Pancreas (tissue), 10 donors: ENCODE measurements around the gene CHCT1. TPM values are rescaled to one million over a fixed set of nuclear protein-coding genes. Genes with fewer than 3 reads are reported as not detected.

Source experiments
- ATAC-seq, 4 donors: fragments of 200-7000 bp; cut with Tn5 transposase; one replicate each; pipeline versions ENCODE4 v1.8.0 to v1.9.1; 2020; ENCODE audit warnings: mild to moderate bottlenecking in 4 of 4, moderate library complexity in 4 of 4
- DNase-seq, 6 donors: peaks; one replicate each; pipeline ENCODE4 v3.0.0-alpha.2; 2020
- FAIRE-seq: peaks from 2 replicates; lab custom pipeline; 2012; peaks lifted over from hg19 to GRCh38; lab: Jason Lieb, UNC
- H3K27ac ChIP-seq, 4 donors: fragments of 200-600 bp; sonication (generic); 1 replicate in 3 of 4; 2 replicates in 1 of 4; pipeline versions ENCODE4 v1.5.0 to v1.8.0; 2020
- H3K27me3 ChIP-seq, 4 donors: fragments of 200-600 bp; one replicate each; pipeline ENCODE4 v1.8.0; 2021
- H3K36me3 ChIP-seq, 3 donors: fragments of 200-600 bp; sonication (generic) in 1 of 3; one replicate each; pipeline versions ENCODE4 v1.5.0 to v1.8.0; 2020 to 2021
- H3K4me1 ChIP-seq, 3 donors: fragments of 200-600 bp; one replicate each; pipeline ENCODE4 v1.8.0; 2021
- H3K4me3 ChIP-seq, 4 donors: fragments of 200-600 bp; sonication (generic) in 2 of 4; one replicate each; pipeline versions ENCODE4 v1.5.0 to v1.8.0; 2020 to 2021
- H3K9me3 ChIP-seq, 4 donors: fragments of 200-600 bp; one replicate each; pipeline ENCODE4 v1.8.0; 2021
- WGBS, 2 donors: extraction: QIAGEN DNeasy Blood & Tissue Kit; methylation state at CpG; one replicate each; pipeline ENCODE4 v1.1.7; 2013; 5-methylcytosine and 5-hydroxymethylcytosine counted together
- intact Hi-C, 3 donors: fragments of 100-400 bp; cut with DNase I; formaldehyde crosslinking; loops; one replicate each; pipeline versions ENCODE4 v1.11.1 to v1.14.2; 2022
- polyA plus RNA-seq, 2 donors: library from polyadenylated mRNA; stranded (reverse); fragments of 200-250 nt; gene quantifications; one replicate each; pipeline ENCODE4 v1.2.3, GENCODE V29; 2013
- total RNA-seq, 6 donors: library from RNA; stranded (reverse); fragmentation: NEBNext Ultra II Directional in 4 of 6; extraction: Animal tissue kit (Norgen Biotek cat#: 25700) in 4 of 6; gene quantifications; one replicate each; pipeline versions ENCODE4 v1.2.1 to v1.2.4, GENCODE V29; 2021 to 2023
- TF ChIP-seq, protein P1 (sequence below), 4 donors: fragments of 200-600 bp; sonication (generic) in 3 of 4; IDR thresholded peaks; one replicate each; pipeline versions ENCODE4 v1.5.0 to v1.8.0; 2021; ENCODE audit warnings: antibody characterized with exemption in 4 of 4
- donor health status: healthy with polysubstance abuse.
- donor health status: DM: no; HTN: no; CAD: no; lungs with moderate emphysema.
- donor health status: DM: no; HTN: no; CAD: no.
- donor health status: control.
- donor health status: control.
- donor health status: Bipolar disorder and iron deficiency.
- donor health status: DM: yes; HTN: yes; CAD: no.
- donor health status: DM: no; HTN: no; CAD: no.
- donor health status: DM: no; HTN: no; CAD: no.
- donor health status: DM: yes; HTN: yes; CAD: no.

CHCT1 gene
- total and polyA plus RNA-seq, 8 donors: 0.14 TPM; not detected in 7

DNA sequence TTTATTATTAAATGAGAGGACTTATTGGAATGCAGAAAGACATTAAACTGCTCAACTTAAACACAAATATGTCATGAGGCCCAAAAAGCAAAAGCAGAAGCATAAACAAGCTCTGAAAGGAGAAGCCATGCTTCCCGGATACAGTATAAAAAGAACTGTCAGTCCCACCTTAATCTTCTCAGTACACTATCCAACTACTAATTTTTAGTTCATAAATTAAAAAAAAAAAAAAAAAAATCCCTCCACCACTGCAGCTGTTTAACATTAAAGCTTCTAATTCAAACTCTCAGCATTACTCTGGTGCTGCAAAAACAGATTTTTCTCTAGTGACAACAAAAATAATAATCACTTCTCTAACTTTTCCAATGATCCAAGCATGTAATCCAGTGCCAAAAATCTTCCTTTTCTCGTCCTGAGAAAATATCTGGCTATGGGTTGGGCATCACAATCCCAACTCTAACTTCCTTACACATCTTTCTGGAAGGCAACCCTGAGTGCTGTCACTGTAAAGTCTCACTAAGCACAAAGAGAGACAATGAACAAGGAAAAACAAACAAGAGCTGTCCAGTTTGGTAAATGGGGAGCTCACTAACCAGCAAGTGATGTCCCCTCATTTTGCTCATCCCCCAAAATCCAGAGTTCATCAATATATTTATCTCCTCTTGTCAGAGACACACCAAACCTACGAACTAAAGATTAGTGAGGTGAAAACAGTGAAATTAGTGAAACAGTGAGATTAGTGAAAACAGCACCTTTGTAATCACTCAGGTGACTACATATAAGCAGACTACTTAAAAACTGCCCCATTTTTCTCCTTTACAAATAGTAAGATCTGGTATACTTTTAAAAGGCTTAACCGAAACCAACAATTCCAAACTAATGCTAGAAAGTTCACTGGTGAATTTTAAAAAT is 35.9 kb upstream of the CHCT1 start:
- FAIRE-seq (no peak), ATAC-seq (no peak), DNase-seq (no peak)
- WGBS, 2 donors: 62 to 70% methylated on average over 4 of the region's 4 CpGs
- Histone ChIP-seq H3K4me3 (no peak overlapping the region), H3K27ac (no peak overlapping the region), H3K36me3 (no peaks in the 10 kb centered on the region), H3K4me1 (peaks cover 7 to 25% (median 20%) of the 10 kb centered on the region in 3 donors), H3K27me3 (no peaks in the 10 kb centered on the region), H3K9me3 (no peaks in the 10 kb centered on the region)
- TF ChIP-seq, protein P1, sequence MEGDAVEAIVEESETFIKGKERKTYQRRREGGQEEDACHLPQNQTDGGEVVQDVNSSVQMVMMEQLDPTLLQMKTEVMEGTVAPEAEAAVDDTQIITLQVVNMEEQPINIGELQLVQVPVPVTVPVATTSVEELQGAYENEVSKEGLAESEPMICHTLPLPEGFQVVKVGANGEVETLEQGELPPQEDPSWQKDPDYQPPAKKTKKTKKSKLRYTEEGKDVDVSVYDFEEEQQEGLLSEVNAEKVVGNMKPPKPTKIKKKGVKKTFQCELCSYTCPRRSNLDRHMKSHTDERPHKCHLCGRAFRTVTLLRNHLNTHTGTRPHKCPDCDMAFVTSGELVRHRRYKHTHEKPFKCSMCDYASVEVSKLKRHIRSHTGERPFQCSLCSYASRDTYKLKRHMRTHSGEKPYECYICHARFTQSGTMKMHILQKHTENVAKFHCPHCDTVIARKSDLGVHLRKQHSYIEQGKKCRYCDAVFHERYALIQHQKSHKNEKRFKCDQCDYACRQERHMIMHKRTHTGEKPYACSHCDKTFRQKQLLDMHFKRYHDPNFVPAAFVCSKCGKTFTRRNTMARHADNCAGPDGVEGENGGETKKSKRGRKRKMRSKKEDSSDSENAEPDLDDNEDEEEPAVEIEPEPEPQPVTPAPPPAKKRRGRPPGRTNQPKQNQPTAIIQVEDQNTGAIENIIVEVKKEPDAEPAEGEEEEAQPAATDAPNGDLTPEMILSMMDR (IDR thresholded peaks at IDR 0.05): no peak
- intact Hi-C loops: no loop called here

DNA sequence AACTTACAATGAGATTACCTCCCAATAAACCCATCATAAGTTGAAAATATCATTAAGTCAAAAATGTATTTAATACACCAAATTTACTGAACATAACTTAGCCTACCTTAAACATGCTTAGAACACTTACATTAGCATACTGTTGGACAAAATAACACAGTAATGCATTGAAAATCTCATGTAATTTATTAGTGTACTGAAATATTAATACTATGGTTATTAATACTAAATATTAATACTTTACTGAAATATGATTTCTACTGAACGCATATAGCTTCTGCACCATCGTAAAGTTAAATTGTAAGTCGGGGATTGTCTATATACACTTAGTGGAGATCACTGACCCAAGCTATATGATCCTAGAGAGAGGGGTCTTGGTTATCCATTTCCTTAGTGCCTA is 34.6 kb upstream of the CHCT1 start:
- intact Hi-C loops: no loop called here
- Histone ChIP-seq H3K27ac (no peak overlapping the region), H3K36me3 (no peaks in the 10 kb centered on the region), H3K4me3 (no peak overlapping the region), H3K9me3 (no peaks in the 10 kb centered on the region), H3K4me1 (peaks cover 7 to 20% (median 20%) of the 10 kb centered on the region in 3 donors), H3K27me3 (no peaks in the 10 kb centered on the region)
- ATAC-seq: no peak
- no peak for DNase-seq
- FAIRE-seq: no peak
- TF ChIP-seq, protein P1 (IDR thresholded peaks at IDR 0.05): no peak
- 87 to 94% methylated on average over 3 of the region's 3 CpGs for WGBS, 2 donors

DNA sequence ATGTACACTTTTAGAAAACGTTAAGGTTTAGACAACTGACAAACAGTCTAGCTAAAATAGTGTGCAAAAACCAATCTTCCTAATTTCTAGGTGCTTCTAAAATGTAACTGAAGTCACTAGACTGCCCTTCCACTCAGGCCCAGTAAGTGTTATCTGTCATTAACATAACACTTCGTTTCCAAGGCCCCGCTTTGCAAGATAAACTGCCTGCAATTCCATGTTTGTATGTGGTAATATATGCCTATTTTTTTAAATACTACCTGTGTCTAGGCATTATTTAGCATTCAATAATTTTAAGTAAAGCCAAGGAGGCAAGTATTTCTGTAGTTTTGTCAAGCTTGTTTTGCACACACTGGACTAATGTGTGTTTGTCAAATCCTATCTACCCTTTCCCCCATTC is 33.5 kb upstream of the CHCT1 start:
- H3K4me3 ChIP-seq: no peak overlapping the region
- peaks cover 7 to 16% (median 14%) of the 10 kb centered on the region in 3 donors for H3K4me1 ChIP-seq

DNA sequence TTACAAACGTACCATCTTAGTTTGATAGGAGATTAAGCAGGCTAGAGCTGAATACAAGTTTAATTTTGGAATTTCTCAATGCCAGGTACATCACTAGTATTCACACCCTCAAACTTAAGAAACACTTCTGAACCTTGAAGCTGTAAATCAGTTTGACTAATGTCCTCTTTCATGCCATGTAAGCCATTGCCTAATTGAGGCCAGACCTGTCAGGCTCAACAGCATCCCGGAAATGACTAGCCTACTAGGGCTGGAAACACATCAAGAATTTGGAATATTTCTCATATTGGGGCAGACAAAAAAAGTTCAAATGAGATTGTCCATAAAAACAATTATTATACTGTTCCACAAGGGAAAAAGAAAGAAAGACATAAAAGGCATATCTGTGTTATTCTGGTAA is 32.1 kb upstream of the CHCT1 start:
- TF ChIP-seq, protein P1 (IDR thresholded peaks at IDR 0.05): no peak
- FAIRE-seq (no peak), DNase-seq (no peak), ATAC-seq (no peak)
- H3K4me3 ChIP-seq: peak overlapping the region in 2 of 4 donors; percentile 75 to 79
- H3K36me3 ChIP-seq: no peaks in the 10 kb centered on the region
- intact Hi-C loops: no loop called here
- 39 to 40% methylated on average over 2 of the region's 2 CpGs for WGBS, 2 donors
- H3K9me3 ChIP-seq: no peaks in the 10 kb centered on the region
- peaks cover 7 to 14% (median 13%) of the 10 kb centered on the region in 3 donors for H3K4me1 ChIP-seq
- peak overlapping the region in 1 of 4 donors; percentile 91 for H3K27ac ChIP-seq
- H3K27me3 ChIP-seq: no peaks in the 10 kb centered on the region

More for the DNA sequence above, 33.5 kb upstream of the CHCT1 start:
- no peak for DNase-seq
- no peaks in the 10 kb centered on the region for H3K9me3 ChIP-seq
- FAIRE-seq: no peak
- TF ChIP-seq, protein P1 (IDR thresholded peaks at IDR 0.05): no peak
- ATAC-seq: no peak
- H3K27ac ChIP-seq: peak overlapping the region in 2 of 4 donors; percentile 2 to 14
- H3K36me3 ChIP-seq: no peaks in the 10 kb centered on the region
- H3K27me3 ChIP-seq: no peaks in the 10 kb centered on the region
- WGBS, 2 donors: 23 to 24% methylated on average over 3 of the region's 3 CpGs
- intact Hi-C loops: no loop called here
